ENCODE results near the gene SCARB1.

SCARB1 gene

GRCh38 chr12:124759841-124760503, 103.7 kb downstream of the SCARB1 start:
- Histone ChIP-seq H3K27me3 (ENCODE audit: insufficient read depth, low read length) (no peaks in the 10 kb centered on the region), H3K27ac (ENCODE audit: low read depth, low read length) (no peak overlapping the region), H3K4me1 (ENCODE audit: insufficient read depth, low read length) (peaks cover 7% of the 10 kb centered on the region), H3K9me3 (ENCODE audit: insufficient read depth, low read depth, low read length) (peaks cover 15% of the 10 kb centered on the region), H3K4me3 (ENCODE audit: low read length) (no peak overlapping the region), H3K9ac (ENCODE audit: low read depth, low read length) (no peak overlapping the region), H3K36me3 (ENCODE audit: insufficient read depth, low read length) (no peaks in the 10 kb centered on the region)
- WGBS: 92% methylated on average over 15 of the region's 15 CpGs

- Histone ChIP-seq H3K27me3 (ENCODE audit: insufficient read depth, low read length) (no peaks in the 10 kb centered on the region), H3K4me3 (ENCODE audit: low read length) (no peak overlapping the region), H3K4me1 (ENCODE audit: insufficient read depth, low read length) (peaks cover 12% of the 10 kb centered on the region), H3K9ac (ENCODE audit: low read depth, low read length) (no peak overlapping the region), H3K9me3 (ENCODE audit: insufficient read depth, low read depth, low read length) (peaks cover 11% of the 10 kb centered on the region), H3K36me3 (ENCODE audit: insufficient read depth, low read length) (no peaks in the 10 kb centered on the region), H3K27ac (ENCODE audit: low read depth, low read length) (no peak overlapping the region)
- WGBS: 80% methylated on average over 31 of the region's 32 CpGs
These were observed 105.1 kb downstream of the SCARB1 start for GRCh38 chr12:124758266-124759220.

DNA sequence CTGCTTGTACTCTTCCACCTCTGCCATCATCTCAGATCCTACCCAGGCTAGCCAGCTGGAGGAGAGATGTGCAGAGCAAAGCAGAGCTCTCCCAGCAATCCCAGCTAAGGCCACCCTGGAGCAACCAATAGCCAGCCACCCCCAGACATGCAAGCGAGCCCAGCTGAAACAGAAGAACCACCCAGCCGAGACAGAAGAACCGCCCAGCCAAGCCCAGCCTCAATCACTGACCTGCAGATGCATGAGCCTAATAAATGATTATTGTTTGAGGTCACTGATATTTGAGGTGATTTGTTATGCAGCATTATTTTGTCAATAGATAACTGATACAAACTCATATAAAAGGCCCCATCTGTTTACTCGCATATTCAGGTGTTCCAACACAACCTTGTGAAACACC, 106.3 kb downstream of the SCARB1 start:
- Histone ChIP-seq H3K36me3 (ENCODE audit: insufficient read depth, low read length) (no peaks in the 10 kb centered on the region), H3K9ac (ENCODE audit: low read depth, low read length) (no peak overlapping the region), H3K4me1 (ENCODE audit: insufficient read depth, low read length) (peaks cover 12% of the 10 kb centered on the region), H3K27ac (ENCODE audit: low read depth, low read length) (no peak overlapping the region), H3K9me3 (ENCODE audit: insufficient read depth, low read depth, low read length) (peaks cover 14% of the 10 kb centered on the region), H3K4me3 (ENCODE audit: low read length) (no peak overlapping the region), H3K27me3 (ENCODE audit: insufficient read depth, low read length) (no peaks in the 10 kb centered on the region)
- 93% methylated on average over 4 of the region's 4 CpGs for WGBS

DNA sequence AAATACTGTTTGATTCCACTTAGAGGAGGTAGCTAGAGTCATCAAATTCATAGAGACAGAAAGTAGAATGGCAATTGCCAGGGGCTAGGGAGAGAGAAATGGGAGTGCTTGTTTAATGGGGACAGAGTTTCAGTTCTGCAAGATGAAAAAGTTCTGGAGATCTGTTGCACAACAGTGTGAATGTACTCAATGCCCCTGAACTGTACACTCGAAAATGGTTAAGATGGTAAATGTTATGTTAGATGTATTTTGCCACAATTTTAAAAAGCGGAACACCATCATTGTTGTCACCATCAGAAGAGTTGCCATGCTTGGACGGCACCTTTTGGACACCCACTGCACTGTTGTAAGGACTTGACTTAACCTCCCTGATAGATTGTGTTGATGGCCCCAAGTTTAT, 106.9 kb downstream of the SCARB1 start:
- Histone ChIP-seq H3K9ac (ENCODE audit: low read depth, low read length) (no peak overlapping the region), H3K27ac (ENCODE audit: low read depth, low read length) (no peak overlapping the region), H3K4me3 (ENCODE audit: low read length) (no peak overlapping the region), H3K9me3 (ENCODE audit: insufficient read depth, low read depth, low read length) (peaks cover 14% of the 10 kb centered on the region), H3K27me3 (ENCODE audit: insufficient read depth, low read length) (no peaks in the 10 kb centered on the region), H3K4me1 (ENCODE audit: insufficient read depth, low read length) (peaks cover 12% of the 10 kb centered on the region), H3K36me3 (ENCODE audit: insufficient read depth, low read length) (no peaks in the 10 kb centered on the region)
- WGBS: 98% methylated on average over 3 of the region's 3 CpGs

DNA sequence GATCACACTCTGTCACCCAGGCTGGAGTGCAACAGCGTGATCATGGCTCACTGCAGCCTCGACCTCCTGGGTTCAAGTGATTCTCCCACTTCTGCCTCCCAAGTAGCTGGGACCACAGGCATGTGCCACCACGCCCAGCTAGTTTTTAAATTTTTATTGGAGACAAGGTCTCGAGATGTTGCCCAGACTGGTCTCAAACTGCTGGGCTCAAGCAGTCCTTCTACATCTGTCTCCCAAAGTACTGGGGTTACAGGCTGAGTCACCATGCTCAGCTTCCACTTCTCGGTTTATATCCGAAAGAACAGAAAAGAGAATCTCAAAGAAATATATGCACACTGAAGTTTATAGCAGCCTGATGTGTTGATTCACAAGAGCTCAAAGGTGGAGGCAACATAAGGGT, 107.5 kb downstream of the SCARB1 start:
- H3K27me3 ChIP-seq (ENCODE audit: insufficient read depth, low read length): no peaks in the 10 kb centered on the region
- no peak overlapping the region for H3K27ac ChIP-seq (ENCODE audit: low read depth, low read length)
- H3K36me3 ChIP-seq (ENCODE audit: insufficient read depth, low read length): no peaks in the 10 kb centered on the region
- no peak overlapping the region for H3K4me3 ChIP-seq (ENCODE audit: low read length)
- H3K9me3 ChIP-seq (ENCODE audit: insufficient read depth, low read depth, low read length): peaks cover 14% of the 10 kb centered on the region
- H3K4me1 ChIP-seq (ENCODE audit: insufficient read depth, low read length): peaks cover 12% of the 10 kb centered on the region
- H3K9ac ChIP-seq (ENCODE audit: low read depth, low read length): no peak overlapping the region
- WGBS: 88% methylated on average over 6 of the region's 6 CpGs

DNA sequence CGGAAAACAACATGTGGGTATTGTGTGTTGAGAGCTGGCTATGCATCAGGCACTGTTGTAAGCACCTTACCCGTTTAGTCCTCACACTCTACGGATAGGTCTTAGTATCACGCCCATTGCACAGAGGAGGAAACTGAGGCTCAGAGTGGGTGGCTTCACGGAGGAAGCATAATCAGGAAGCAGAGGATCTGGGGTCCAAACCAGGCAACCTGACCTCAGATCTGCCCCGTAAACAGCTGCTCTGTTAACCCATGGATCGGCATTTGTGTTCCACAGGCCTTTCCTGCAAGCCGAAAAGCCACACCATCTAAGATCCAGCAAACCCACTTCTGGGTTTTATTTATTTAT, 107.9 kb downstream of the SCARB1 start:
- WGBS: 87% methylated on average over 8 of the region's 8 CpGs

GRCh38 chr12:124754949-124755800, 108.5 kb downstream of the SCARB1 start:
- H3K27ac ChIP-seq (ENCODE audit: low read depth, low read length): peak overlapping the region; percentile 50; the same call in 1 of the 2 replicates
- peaks cover 14% of the 10 kb centered on the region for H3K9me3 ChIP-seq (ENCODE audit: insufficient read depth, low read depth, low read length)
- no peak overlapping the region for H3K4me3 ChIP-seq (ENCODE audit: low read length)
- peak overlapping the region; percentile 5; the same call in 1 of the 2 replicates for H3K9ac ChIP-seq (ENCODE audit: low read depth, low read length)
- no peaks in the 10 kb centered on the region for H3K27me3 ChIP-seq (ENCODE audit: insufficient read depth, low read length)
- WGBS: 43% methylated on average over 16 of the region's 20 CpGs
- H3K36me3 ChIP-seq (ENCODE audit: insufficient read depth, low read length): no peaks in the 10 kb centered on the region
- H3K4me1 ChIP-seq (ENCODE audit: insufficient read depth, low read length): peaks cover 12% of the 10 kb centered on the region

More for the DNA sequence above, 107.9 kb downstream of the SCARB1 start:
- no peaks in the 10 kb centered on the region for H3K36me3 ChIP-seq (ENCODE audit: insufficient read depth, low read length)
- H3K4me3 ChIP-seq (ENCODE audit: low read length): no peak overlapping the region
- no peak overlapping the region; the same call in 1 of the 2 replicates for H3K27ac ChIP-seq (ENCODE audit: low read depth, low read length)
- H3K4me1 ChIP-seq (ENCODE audit: insufficient read depth, low read length): peaks cover 12% of the 10 kb centered on the region
- no peaks in the 10 kb centered on the region for H3K27me3 ChIP-seq (ENCODE audit: insufficient read depth, low read length)
- peaks cover 14% of the 10 kb centered on the region for H3K9me3 ChIP-seq (ENCODE audit: insufficient read depth, low read depth, low read length)
- no peak overlapping the region for H3K9ac ChIP-seq (ENCODE audit: low read depth, low read length)

- peaks cover 14% of the 10 kb centered on the region for H3K9me3 ChIP-seq (ENCODE audit: insufficient read depth, low read depth, low read length)
- H3K27ac ChIP-seq (ENCODE audit: low read depth, low read length): no peak overlapping the region
- 92% methylated on average over 7 of the region's 7 CpGs for WGBS
- no peaks in the 10 kb centered on the region for H3K27me3 ChIP-seq (ENCODE audit: insufficient read depth, low read length)
- H3K4me3 ChIP-seq (ENCODE audit: low read length): no peak overlapping the region
- H3K9ac ChIP-seq (ENCODE audit: low read depth, low read length): no peak overlapping the region
- H3K36me3 ChIP-seq (ENCODE audit: insufficient read depth, low read length): no peaks in the 10 kb centered on the region
- H3K4me1 ChIP-seq (ENCODE audit: insufficient read depth, low read length): peaks cover 12% of the 10 kb centered on the region
These were observed 109.2 kb downstream of the SCARB1 start for GRCh38 chr12:124754491-124754890.

DNA sequence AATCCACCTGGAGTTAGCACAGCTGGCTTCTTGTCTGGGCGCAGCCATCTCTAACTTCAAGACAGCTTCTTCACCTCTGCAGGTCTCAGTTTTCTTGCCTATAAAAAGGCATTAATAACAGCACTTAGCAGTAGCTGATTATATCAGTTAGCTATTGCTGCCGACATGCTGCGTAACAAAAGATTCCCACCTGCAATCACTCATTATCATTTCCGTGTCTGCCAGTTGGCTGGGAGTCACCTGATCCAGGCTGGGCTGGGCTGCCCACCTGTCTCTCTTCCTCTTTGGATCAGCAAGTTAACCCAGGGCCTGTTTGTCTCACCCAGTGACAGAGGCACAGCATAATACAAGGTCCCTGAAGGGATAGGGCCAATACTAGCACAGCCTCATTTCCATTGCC, 109.7 kb downstream of the SCARB1 start:
- H3K4me3 ChIP-seq (ENCODE audit: low read length): no peak overlapping the region
- peaks cover 14% of the 10 kb centered on the region for H3K9me3 ChIP-seq (ENCODE audit: insufficient read depth, low read depth, low read length)
- H3K27me3 ChIP-seq (ENCODE audit: insufficient read depth, low read length): no peaks in the 10 kb centered on the region
- no peak overlapping the region for H3K9ac ChIP-seq (ENCODE audit: low read depth, low read length)
- H3K36me3 ChIP-seq (ENCODE audit: insufficient read depth, low read length): no peaks in the 10 kb centered on the region
- H3K4me1 ChIP-seq (ENCODE audit: insufficient read depth, low read length): peaks cover 12% of the 10 kb centered on the region
- no peak overlapping the region for H3K27ac ChIP-seq (ENCODE audit: low read depth, low read length)
- WGBS: 94% methylated on average over 4 of the region's 4 CpGs

DNA sequence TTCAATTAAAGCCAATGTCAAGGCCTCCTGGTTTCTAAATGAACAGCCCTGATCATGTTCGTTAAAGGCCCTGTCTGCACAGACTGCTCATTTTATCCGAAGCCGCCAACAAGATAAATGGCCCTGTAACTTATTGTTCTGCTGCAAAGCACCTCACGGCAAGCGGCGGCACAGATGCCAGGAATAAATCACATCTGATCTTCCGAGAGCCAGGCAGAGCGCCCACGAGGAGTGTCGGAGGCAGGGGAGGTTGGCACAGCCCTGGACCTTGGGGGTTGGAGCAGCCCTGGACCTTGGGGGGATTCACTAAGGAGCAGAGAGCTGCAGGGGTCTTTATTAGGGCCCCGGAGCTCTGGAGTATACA, 110.5 kb downstream of the SCARB1 start:
- WGBS: 92% methylated on average over 11 of the region's 11 CpGs
- H3K4me3 ChIP-seq (ENCODE audit: low read length): no peak overlapping the region
- no peaks in the 10 kb centered on the region for H3K36me3 ChIP-seq (ENCODE audit: insufficient read depth, low read length)
- H3K27me3 ChIP-seq (ENCODE audit: insufficient read depth, low read length): no peaks in the 10 kb centered on the region
- peaks cover 12% of the 10 kb centered on the region for H3K4me1 ChIP-seq (ENCODE audit: insufficient read depth, low read length)
- H3K9ac ChIP-seq (ENCODE audit: low read depth, low read length): no peak overlapping the region
- H3K27ac ChIP-seq (ENCODE audit: low read depth, low read length): no peak overlapping the region
- H3K9me3 ChIP-seq (ENCODE audit: insufficient read depth, low read depth, low read length): peaks cover 14% of the 10 kb centered on the region

Measured in HUES64 (cell line).